T-helper 1 cell treated with Interleukin-12 subunit alpha and Interleukin-12 subunit beta and Interleukin-4 antibody, amounts not matched to agents 30 μg/mL and 1 μg/mL, for 36 hours (primary cell): ENCODE data around the gene L3HYPDH.

Source experiments
- H3K27ac Mint-ChIP-seq: one replicate; pipeline ENCODE4 v1.8.0; 2021; ENCODE audit warnings: mild to moderate bottlenecking, mixed read lengths
- H3K27me3 Mint-ChIP-seq: one replicate; pipeline ENCODE4 v1.8.0; 2021; ENCODE audit warnings: low read depth, mixed read lengths
- H3K36me3 Mint-ChIP-seq: one replicate; pipeline ENCODE4 v1.8.0; 2021; ENCODE audit warnings: low read depth, mixed read lengths
- H3K4me1 Mint-ChIP-seq: one replicate; pipeline ENCODE4 v1.8.0; 2021; ENCODE audit warnings: low read depth, mixed read lengths
- H3K4me3 Mint-ChIP-seq: one replicate; pipeline ENCODE4 v1.8.0; 2021; ENCODE audit warnings: mild to moderate bottlenecking, moderate library complexity, mixed read lengths
- H3K9me3 Mint-ChIP-seq: one replicate; pipeline ENCODE4 v1.8.0; 2021; ENCODE audit warnings: mixed read lengths

The L3HYPDH gene

DNA sequence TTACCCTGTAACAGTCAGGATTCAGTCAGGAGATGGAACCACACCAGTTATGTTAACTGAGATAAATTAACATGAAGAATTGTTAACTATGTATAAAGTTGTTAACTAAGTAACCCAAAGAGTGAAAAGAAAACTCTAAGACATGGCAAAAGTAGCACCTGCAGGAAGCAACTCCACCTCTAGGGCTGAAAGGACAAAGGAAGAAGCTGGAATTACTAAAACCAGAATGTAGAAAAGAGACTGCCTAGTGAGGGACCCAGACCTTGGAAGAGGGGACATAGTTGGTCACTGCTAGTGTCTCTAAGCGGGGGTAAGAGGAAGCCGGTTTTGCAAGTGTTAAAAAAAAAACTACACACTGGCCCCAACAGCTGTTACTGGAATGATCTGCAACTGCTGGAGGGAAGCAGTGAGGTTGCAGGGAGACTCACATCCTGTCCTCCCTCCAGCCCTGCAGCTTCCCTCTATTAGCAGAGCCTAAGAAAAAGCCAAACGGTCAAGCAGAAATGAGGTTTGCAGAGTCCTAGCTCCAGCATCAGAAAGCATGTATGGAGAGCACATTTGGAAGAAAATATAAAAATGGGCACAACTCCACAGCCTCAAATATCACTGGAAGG, 58.8 kb downstream of the L3HYPDH start:
- Mint-ChIP-seq H3K27ac (no peak overlapping the region), H3K27me3 (peaks cover 11% of the 10 kb centered on the region), H3K4me3 (no peak overlapping the region), H3K4me1 (no peaks in the 10 kb centered on the region), H3K9me3 (no peaks in the 10 kb centered on the region), H3K36me3 (no peaks in the 10 kb centered on the region)

DNA sequence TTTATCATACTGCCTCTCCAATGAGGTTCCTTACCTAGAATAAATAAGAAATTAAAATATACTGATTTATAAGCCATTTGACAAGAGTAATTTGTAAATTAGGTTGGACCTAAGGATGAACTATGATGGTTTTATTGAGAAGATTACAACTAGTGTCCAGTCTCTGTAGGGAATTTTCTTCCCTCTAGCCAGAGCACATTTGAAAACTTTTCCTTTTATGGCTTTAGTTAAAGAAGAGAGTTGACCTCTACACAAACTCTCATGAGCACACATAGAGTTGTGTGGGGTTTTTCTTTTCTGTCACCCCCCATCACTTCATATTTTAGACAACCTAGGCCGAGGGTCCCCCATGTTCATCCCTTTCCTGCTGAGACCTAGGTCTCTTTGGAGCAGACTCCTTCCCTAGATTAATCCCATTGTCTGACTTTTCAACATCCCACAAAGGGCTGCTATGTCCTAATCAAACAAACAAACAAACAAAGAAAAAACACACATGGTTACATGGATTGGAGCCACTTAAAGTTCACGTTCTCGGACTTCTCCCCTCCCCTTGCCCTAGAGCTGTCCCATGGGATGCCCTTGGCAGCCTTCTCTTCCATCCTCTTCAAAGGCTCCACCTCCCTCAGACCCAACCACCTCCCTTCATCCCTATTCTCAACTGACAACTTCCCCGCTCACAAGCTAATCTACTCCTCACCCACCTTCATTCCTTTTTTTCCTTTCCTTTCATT, 59.7 kb downstream of the L3HYPDH start:
- Mint-ChIP-seq H3K4me1 (no peaks in the 10 kb centered on the region), H3K27me3 (peaks cover 11% of the 10 kb centered on the region), H3K27ac (no peak overlapping the region), H3K9me3 (no peaks in the 10 kb centered on the region), H3K4me3 (no peak overlapping the region), H3K36me3 (no peaks in the 10 kb centered on the region)
